GM21717 (cell line): ENCODE measurements around the gene STK32B.
"Not testable (repeated sequence)": the region's sequence is repeated elsewhere in the genome, so short reads cannot be mapped to it uniquely, and the experiment has no call there.

Experiments used
- ATAC-seq: cut with Tn5 transposase; IDR thresholded peaks from one replicate; pipeline ENCODE4 v1.9.1; 2021; ENCODE audit warnings: mild to moderate bottlenecking, moderate library complexity; ENCODE audit not compliant: unreplicated experiment

STK32B gene

GRCh38 chr4:5247735-5248134, 196.5 kb downstream of the STK32B start:
- ATAC-seq = no peak

GRCh38 chr4:5249727-5250126, 198.4 kb downstream of the STK32B start:
- no peak for ATAC-seq

GRCh38 chr4:5250536-5250935, 199.3 kb downstream of the STK32B start:
- not testable (repeated sequence) for ATAC-seq

GRCh38 chr4:5256421-5256820, 205.1 kb downstream of the STK32B start:
- no peak for ATAC-seq

- no peak for ATAC-seq
Observed at GRCh38 chr4:5257086-5257485, 205.8 kb downstream of the STK32B start.

- ATAC-seq = no peak
Observed at GRCh38 chr4:5259471-5259870, 208.2 kb downstream of the STK32B start.

- no peak for ATAC-seq
Observed at GRCh38 chr4:5260121-5260520, 208.8 kb downstream of the STK32B start.

- no peak for ATAC-seq
Observed at GRCh38 chr4:5261866-5262265, 210.6 kb downstream of the STK32B start.

- no peak for ATAC-seq
Observed at GRCh38 chr4:5266991-5267390, 215.7 kb downstream of the STK32B start.

- ATAC-seq = no peak
Observed at GRCh38 chr4:5267408-5267807, 216.1 kb downstream of the STK32B start.

GRCh38 chr4:5276475-5277075, 225.3 kb downstream of the STK32B start:
- ATAC-seq = no peak

GRCh38 chr4:5277079-5277478, 225.8 kb downstream of the STK32B start:
- ATAC-seq = no peak

- ATAC-seq = no peak
Observed at GRCh38 chr4:5278213-5278612, 226.9 kb downstream of the STK32B start.

GRCh38 chr4:5280069-5280468, 228.8 kb downstream of the STK32B start:
- ATAC-seq = not testable (repeated sequence)

GRCh38 chr4:5280828-5281227, 229.5 kb downstream of the STK32B start:
- ATAC-seq = no peak

GRCh38 chr4:5283837-5284236, 232.6 kb downstream of the STK32B start:
- ATAC-seq = no peak

GRCh38 chr4:5284517-5284916, 233.2 kb downstream of the STK32B start:
- no peak for ATAC-seq

GRCh38 chr4:5292101-5292500, 240.8 kb downstream of the STK32B start:
- ATAC-seq = no peak

- ATAC-seq = not testable (repeated sequence)
Observed at GRCh38 chr4:5298000-5298787, 246.9 kb downstream of the STK32B start.

GRCh38 chr4:5300283-5300682, 249.0 kb downstream of the STK32B start:
- no peak for ATAC-seq

- no peak for ATAC-seq
Observed at GRCh38 chr4:5307928-5308327, 256.6 kb downstream of the STK32B start.

- ATAC-seq = no peak
Observed at GRCh38 chr4:5322321-5322720, 271.0 kb downstream of the STK32B start.
